ENCODE results near the gene SCFD2. TPM values are rescaled to one million over a fixed set of nuclear protein-coding genes. Genes with fewer than 3 reads are reported as not detected.
"Not testable (repeated sequence)": the region's sequence is repeated elsewhere in the genome, so short reads cannot be mapped to it uniquely, and the experiment has no call there.

The SCFD2 gene
- total RNA-seq, 1 donor from 2014 or later, result 20.4 TPM

GRCh38 chr4:53185869-53186585, 179.8 kb downstream of the SCFD2 start:
- no peak for DNase-seq

- no peak for DNase-seq
Measured at GRCh38 chr4:53183754-53184153, 182.1 kb downstream of the SCFD2 start.

- DNase-seq, result not testable (repeated sequence)
Measured at GRCh38 chr4:53177751-53178150, 188.1 kb downstream of the SCFD2 start.

- no peak for DNase-seq
Measured at GRCh38 chr4:53175640-53176039, 190.2 kb downstream of the SCFD2 start.

- no peak for DNase-seq
Measured at GRCh38 chr4:53174823-53175222, 191.0 kb downstream of the SCFD2 start.

GRCh38 chr4:53173576-53173975, 192.3 kb downstream of the SCFD2 start:
- DNase-seq, result no peak

GRCh38 chr4:53171797-53172196, 194.1 kb downstream of the SCFD2 start:
- DNase-seq, result no peak

GRCh38 chr4:53169695-53170617, 195.9 kb downstream of the SCFD2 start:
- no peak for DNase-seq

GRCh38 chr4:53168228-53168627, 197.6 kb downstream of the SCFD2 start:
- no peak for DNase-seq

- no peak for DNase-seq
Measured at GRCh38 chr4:53162969-53163368, 202.9 kb downstream of the SCFD2 start.

- no peak for DNase-seq
Measured at GRCh38 chr4:53161787-53162433, 204.0 kb downstream of the SCFD2 start.

GRCh38 chr4:53161051-53161786, 204.6 kb downstream of the SCFD2 start:
- DNase-seq, result no peak

- DNase-seq, result no peak
Measured at GRCh38 chr4:53156896-53157295, 209.0 kb downstream of the SCFD2 start.

GRCh38 chr4:53152467-53152866, 213.4 kb downstream of the SCFD2 start:
- no peak for DNase-seq

- DNase-seq, result no peak
Measured at GRCh38 chr4:53151489-53151788, 214.4 kb downstream of the SCFD2 start.

- no peak for DNase-seq
Measured at GRCh38 chr4:53150631-53151488, 215.0 kb downstream of the SCFD2 start.

GRCh38 chr4:53147711-53148110, 218.2 kb downstream of the SCFD2 start:
- no peak for DNase-seq

GRCh38 chr4:53147197-53147596, 218.7 kb downstream of the SCFD2 start:
- DNase-seq, result no peak

GRCh38 chr4:53141308-53141707, 224.6 kb downstream of the SCFD2 start:
- no peak for DNase-seq

GRCh38 chr4:53139256-53139655, 226.6 kb downstream of the SCFD2 start:
- not testable (repeated sequence) for DNase-seq

GRCh38 chr4:53137468-53137867, 228.4 kb downstream of the SCFD2 start:
- DNase-seq, result no peak

- DNase-seq, result no peak
Measured at GRCh38 chr4:53136954-53137353, 228.9 kb downstream of the SCFD2 start.

Measured in dermis blood vessel endothelial cell (primary cell).